IPS-11a (cell line): ENCODE data around the gene SACM1L.
"Not testable (repeated sequence)": the region's sequence is repeated elsewhere in the genome, so short reads cannot be mapped to it uniquely, and the experiment has no call there.

Source experiments
- H3K4me3 ChIP-seq: one replicate; pipeline ENCODE4 v1.5.1; 2013; ENCODE audit warnings: low read depth, low read length, control low read depth

SACM1L gene

GRCh38 chr3:45737234-45737633 lies 48.0 kb downstream of the SACM1L start:
- no peak overlapping the region for H3K4me3 ChIP-seq

- no peak overlapping the region for H3K4me3 ChIP-seq
Observed at GRCh38 chr3:45739991-45740390, 50.8 kb downstream of the SACM1L start.

GRCh38 chr3:45741247-45741646 lies 52.1 kb downstream of the SACM1L start:
- H3K4me3 ChIP-seq = no peak overlapping the region

- no peak overlapping the region for H3K4me3 ChIP-seq
Observed at GRCh38 chr3:45741742-45742460, 52.7 kb downstream of the SACM1L start.

- no peak overlapping the region for H3K4me3 ChIP-seq
Observed at GRCh38 chr3:45742461-45743089, 53.4 kb downstream of the SACM1L start.

GRCh38 chr3:45746165-45746776 lies 57.1 kb downstream of the SACM1L start:
- no peak overlapping the region for H3K4me3 ChIP-seq

GRCh38 chr3:45746777-45747622 lies 57.8 kb downstream of the SACM1L start:
- no peak overlapping the region for H3K4me3 ChIP-seq

- no peak overlapping the region for H3K4me3 ChIP-seq
Observed at GRCh38 chr3:45748068-45748467, 58.9 kb downstream of the SACM1L start.

- not testable (repeated sequence) for H3K4me3 ChIP-seq
Observed at GRCh38 chr3:45749036-45749600, 59.9 kb downstream of the SACM1L start.

- H3K4me3 ChIP-seq = no peak overlapping the region
Observed at GRCh38 chr3:45749880-45750279, 60.7 kb downstream of the SACM1L start.

GRCh38 chr3:45751537-45752242 lies 62.5 kb downstream of the SACM1L start:
- no peak overlapping the region for H3K4me3 ChIP-seq

GRCh38 chr3:45753095-45753494 lies 63.9 kb downstream of the SACM1L start:
- H3K4me3 ChIP-seq = no peak overlapping the region

GRCh38 chr3:45754461-45754860 lies 65.3 kb downstream of the SACM1L start:
- no peak overlapping the region for H3K4me3 ChIP-seq

- H3K4me3 ChIP-seq = no peak overlapping the region
Observed at GRCh38 chr3:45756055-45756454, 66.9 kb downstream of the SACM1L start.

GRCh38 chr3:45757141-45757540 lies 67.9 kb downstream of the SACM1L start:
- not testable (repeated sequence) for H3K4me3 ChIP-seq

- no peak overlapping the region for H3K4me3 ChIP-seq
Observed at GRCh38 chr3:45758871-45759270, 69.7 kb downstream of the SACM1L start.

GRCh38 chr3:45759851-45760250 lies 70.7 kb downstream of the SACM1L start:
- no peak overlapping the region for H3K4me3 ChIP-seq

GRCh38 chr3:45760878-45761711 lies 71.9 kb downstream of the SACM1L start:
- no peak overlapping the region for H3K4me3 ChIP-seq

- H3K4me3 ChIP-seq = no peak overlapping the region
Observed at GRCh38 chr3:45761831-45762230, 72.6 kb downstream of the SACM1L start.
